IPS-NIHi11 (cell line): Measurements from ENCODE around the gene TENT5A.
"Not testable (repeated sequence)": the region's sequence is repeated elsewhere in the genome, so short reads cannot be mapped to it uniquely, and the experiment has no call there.

Experiments
- DNase-seq: peaks from one replicate; pipeline ENCODE4 v3.0.0; 2012; ENCODE audit warnings: mixed read lengths, low spot score

Gene TENT5A

DNA sequence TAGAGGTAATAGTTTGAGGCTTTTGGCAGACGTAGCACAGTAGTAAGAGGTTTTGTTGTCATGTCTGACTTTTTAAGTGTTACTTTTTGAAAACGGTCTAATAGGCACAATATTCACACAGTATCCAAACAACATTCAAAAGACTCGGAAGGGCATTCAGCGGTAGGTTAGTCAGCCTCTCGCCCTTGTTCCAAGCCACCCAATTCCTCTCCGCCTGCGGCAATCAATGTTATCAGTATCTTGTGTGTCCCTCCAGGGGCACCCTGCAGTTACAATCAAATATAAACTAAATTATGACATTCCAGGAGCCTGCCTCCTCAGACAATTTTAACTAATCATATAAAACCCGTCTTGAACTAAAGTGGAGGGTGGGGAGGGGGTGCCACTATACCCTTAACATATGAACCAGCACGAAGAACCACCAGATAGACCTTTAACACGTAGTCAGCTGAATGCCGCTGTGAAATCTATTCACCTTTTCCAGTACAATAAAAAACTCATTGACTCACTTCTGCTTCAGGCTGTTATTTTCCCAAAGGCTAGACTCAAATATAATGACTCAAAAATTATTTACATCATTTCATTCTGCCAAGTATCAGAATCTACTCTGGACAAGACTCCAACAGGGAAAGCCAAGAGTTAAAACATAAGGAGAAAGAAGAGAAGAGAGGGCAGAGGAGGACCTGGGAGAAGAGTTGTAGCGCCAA is 1.6 kb downstream of the TENT5A start:
- DNase-seq: no peak

- no peak for DNase-seq
Measured at GRCh38 chr6:81750200-81750599, 2.3 kb downstream of the TENT5A start.

DNA sequence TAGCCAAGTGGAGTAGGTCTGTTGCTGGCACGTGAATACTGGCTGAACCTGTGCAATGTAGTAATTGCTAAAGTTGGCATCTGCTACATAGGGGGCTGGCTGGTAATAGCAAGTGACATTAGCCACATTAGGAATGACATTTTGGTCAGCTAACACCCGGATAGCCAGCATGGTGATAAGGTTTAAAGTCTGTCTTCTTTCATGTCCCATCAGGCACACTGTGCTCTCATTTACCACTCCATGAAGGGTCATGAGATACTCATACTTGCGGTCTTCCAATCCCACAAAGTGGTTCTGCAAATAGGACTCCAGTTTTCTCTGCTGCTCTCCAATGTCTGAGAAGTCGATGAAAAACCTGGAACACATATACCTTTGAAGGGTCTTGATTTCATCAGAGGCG is 2.8 kb downstream of the TENT5A start:
- DNase-seq: no peak

GRCh38 chr6:81748994-81749393 is 3.5 kb downstream of the TENT5A start:
- no peak for DNase-seq

GRCh38 chr6:81747327-81747726 is 5.2 kb downstream of the TENT5A start:
- peak; percentile 17 for DNase-seq

DNA sequence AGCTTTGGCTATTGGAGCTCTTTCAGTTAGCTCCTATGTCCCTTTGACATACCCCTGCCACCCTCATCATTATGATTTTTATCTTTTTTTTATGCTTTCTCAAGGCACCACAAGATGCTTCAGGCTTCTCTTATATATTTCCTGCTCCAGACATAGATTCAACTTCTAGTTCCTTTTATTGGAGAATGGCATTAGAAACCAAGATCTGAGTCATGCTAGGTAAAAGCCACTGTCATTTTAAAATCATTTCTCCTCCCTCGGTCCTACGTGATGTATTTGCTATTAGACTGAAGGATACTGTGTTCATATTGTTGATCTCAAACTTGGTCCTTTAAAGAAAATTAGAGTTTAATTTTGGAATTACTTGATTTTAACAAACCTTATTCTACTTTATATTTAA is 8.3 kb downstream of the TENT5A start:
- DNase-seq: no peak

GRCh38 chr6:81743649-81744048 is 8.8 kb downstream of the TENT5A start:
- DNase-seq: no peak

- DNase-seq: no peak
Measured at GRCh38 chr6:81741689-81742088, 10.8 kb downstream of the TENT5A start.

GRCh38 chr6:81740591-81740990 is 11.9 kb downstream of the TENT5A start:
- DNase-seq: not testable (repeated sequence)

DNA sequence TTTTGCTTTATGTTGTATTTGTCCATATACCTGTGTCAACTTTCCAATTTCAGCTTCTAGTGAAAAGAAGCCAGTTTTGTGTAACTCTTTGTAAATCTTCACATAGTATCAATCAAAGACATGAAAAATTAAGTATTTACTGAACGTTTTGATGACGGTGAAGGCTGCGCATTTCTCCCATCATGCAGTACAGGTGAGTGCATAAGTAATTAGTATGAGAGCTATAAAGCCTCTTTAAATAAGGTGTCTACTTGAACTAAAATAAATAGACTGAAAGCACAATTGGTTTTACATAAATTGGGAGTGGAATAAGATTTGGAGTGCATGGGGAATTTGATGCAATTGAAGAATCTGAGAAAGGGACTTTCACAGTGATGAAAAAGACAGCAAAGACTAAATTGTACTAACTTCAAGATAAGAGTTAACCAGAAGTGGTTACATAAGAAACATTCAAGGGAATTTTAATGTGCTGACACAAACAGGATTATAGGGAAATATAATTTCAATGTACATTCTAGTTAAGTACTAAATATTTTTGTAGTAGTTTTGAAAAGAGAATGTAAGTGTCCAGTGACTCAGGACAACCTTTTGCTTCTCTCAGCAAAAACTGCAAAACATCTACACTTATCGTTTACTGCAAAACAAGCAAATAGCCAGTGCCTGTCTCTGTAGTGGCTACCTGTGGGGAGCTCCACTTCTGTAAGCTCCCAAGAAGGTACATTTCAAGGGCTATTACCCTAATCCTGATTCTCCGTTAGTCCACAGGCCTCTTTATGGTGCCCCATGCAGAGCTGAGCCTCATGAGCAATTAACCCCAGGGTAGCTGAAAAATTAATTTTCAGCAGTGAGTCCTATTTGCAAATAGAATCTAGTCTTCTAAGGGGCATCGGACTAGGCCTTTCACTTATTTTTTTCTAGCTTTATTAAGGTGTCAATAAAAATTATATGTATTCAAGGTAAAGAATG is 13.0 kb downstream of the TENT5A start:
- DNase-seq: no peak

DNA sequence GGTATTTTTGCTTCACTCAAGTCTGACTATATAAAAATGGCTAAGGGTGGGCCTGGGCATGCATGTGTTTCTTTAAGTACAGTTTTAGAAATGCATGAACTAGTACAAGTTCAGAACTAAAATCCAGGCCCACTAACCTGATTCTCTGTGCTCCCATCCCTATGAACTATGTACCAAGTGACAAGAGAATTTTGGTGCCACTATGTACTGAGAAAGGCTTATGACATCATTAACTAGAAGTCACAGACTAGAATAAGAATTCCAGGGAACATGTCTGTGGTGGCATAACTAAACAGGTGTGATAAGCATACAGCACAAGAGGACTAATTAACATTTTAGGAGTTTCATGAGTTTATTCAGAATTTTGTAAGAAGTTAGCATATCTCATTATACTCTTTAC is 16.1 kb downstream of the TENT5A start:
- no peak for DNase-seq

GRCh38 chr6:81735756-81736380 is 16.6 kb downstream of the TENT5A start:
- DNase-seq: no peak

GRCh38 chr6:81734500-81735150 is 17.9 kb downstream of the TENT5A start:
- DNase-seq: no peak

GRCh38 chr6:81734081-81734480 is 18.4 kb downstream of the TENT5A start:
- peak; percentile 14 for DNase-seq

DNA sequence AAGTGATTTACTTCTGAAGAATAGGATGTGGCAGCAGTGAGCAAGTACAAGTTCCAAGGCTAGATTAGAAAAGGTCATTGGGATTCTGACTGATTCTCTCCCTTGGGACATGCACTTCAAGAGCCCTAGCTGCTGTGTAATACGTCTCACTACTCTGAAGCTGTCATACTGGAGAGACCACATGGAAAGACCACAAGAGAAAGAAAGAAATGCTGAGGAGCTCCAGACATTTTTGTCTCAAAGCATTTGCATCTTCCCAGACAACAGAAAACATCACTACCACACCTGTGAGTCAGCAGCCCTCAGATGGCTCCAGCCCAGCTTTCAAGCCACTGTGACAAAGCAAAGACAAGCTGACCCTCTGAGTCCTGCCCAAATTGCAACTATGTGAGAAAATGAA is 20.7 kb downstream of the TENT5A start:
- DNase-seq: no peak

DNA sequence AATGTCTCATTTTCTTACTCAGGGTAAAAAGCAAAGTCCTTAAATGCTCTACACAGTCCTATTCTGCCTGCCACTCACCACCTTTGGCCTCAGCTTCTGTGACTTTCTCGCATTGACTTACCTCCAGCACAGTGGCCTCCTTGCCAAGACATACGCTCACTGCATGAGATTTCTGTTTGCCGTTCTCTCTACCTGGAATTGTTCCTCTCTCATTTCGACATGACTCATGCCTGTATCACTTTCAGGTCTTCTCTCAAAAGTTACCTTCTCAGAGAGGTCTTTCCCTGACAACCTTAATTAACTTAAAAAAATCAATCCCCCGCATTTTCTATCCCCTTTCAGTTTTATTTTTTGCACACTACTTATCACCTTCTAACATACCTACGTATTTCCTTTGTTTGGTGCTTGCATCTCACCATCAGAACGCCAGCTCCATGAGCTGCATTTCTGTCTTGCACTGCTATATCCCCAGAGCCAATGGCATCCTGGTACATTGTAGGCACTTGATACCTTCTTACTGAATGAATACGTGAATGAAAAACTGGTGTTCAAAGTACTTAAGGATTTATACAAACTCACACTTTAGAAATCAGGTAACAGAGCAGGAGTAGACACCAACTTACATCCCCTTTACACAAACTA is 24.5 kb downstream of the TENT5A start:
- DNase-seq: no peak

GRCh38 chr6:81725127-81725526 is 27.4 kb downstream of the TENT5A start:
- DNase-seq: no peak

- no peak for DNase-seq
Measured at GRCh38 chr6:81722506-81723223, 29.8 kb downstream of the TENT5A start.

- no peak for DNase-seq
Measured at GRCh38 chr6:81720427-81720826, 32.1 kb downstream of the TENT5A start.

- no peak for DNase-seq
Measured at GRCh38 chr6:81718126-81718525, 34.4 kb downstream of the TENT5A start.

GRCh38 chr6:81714684-81715083 is 37.8 kb downstream of the TENT5A start:
- DNase-seq: no peak
